Mammary epithelial cell (primary cell): ENCODE data around the gene NOXRED1.

ENCODE experiments used
- CTCF ChIP-seq, 2 donors: IDR thresholded peaks in 1 of 2; conservative IDR thresholded peaks in 1 of 2; 2 replicates each; pipeline ENCODE4 v1.5.1; 2011 to 2012; ENCODE audit warnings: inconsistent platforms in 2 of 2, low read length in 2 of 2, mild to moderate bottlenecking in 2 of 2, control low read depth in 1 of 2, low read depth in 1 of 2; ENCODE audit not compliant: insufficient read depth in 1 of 2; ENCODE audit errors: extremely low read depth in 1 of 2
- EZH2 ChIP-seq: IDR thresholded peaks from 2 replicates; pipeline ENCODE4 v1.6.1; 2012; ENCODE audit warnings: low read length, inconsistent platforms, borderline replicate concordance

GRCh38 chr14:77347751-77348150, 75.6 kb downstream of the NOXRED1 start:
- no peak for TF ChIP-seq CTCF (conservative IDR thresholded peaks at IDR 0.05 in 1 of 2, IDR thresholded peaks at IDR 0.05 in 1 of 2; ENCODE audit: extremely low read depth in 1 of 2, insufficient read depth in 1 of 2, low read depth in 1 of 2, low read length in 2 of 2)
- no peak for TF ChIP-seq EZH2
